Calu3 (cell line): Measurements from ENCODE around the gene APOBEC3B. TPM values are rescaled to one million over a fixed set of nuclear protein-coding genes. Genes with fewer than 3 reads are reported as not detected.

Experiments used
- BruUV-seq: library from RNA; stranded (reverse); fragments of 400-500 nt; replicated peaks from 2 replicates; lab custom pipeline; 2021; lab: Mats Ljungman, UMichigan
- CTCF ChIA-PET: fragments of 300-600 bp; sonication (Branson Sonifier 250); formaldehyde crosslinking; loops from one replicate; lab custom pipeline; 2022; ENCODE audit warnings: antibody characterized with exemption; lab: Charles Lee
- DNase-seq: peaks from one replicate; pipeline ENCODE4 v3.0.0; 2022
- H3K27ac Mint-ChIP-seq: one replicate; pipeline ENCODE4 v1.8.0; 2022; ENCODE audit warnings: mixed read lengths; ENCODE audit not compliant: unreplicated experiment
- H3K27me3 Mint-ChIP-seq: one replicate; pipeline ENCODE4 v1.8.0; 2022; ENCODE audit warnings: mixed read lengths; ENCODE audit not compliant: unreplicated experiment
- H3K36me3 Mint-ChIP-seq: one replicate; pipeline ENCODE4 v1.8.0; 2022; ENCODE audit warnings: mild to moderate bottlenecking, moderate library complexity, mixed read lengths; ENCODE audit not compliant: insufficient read depth, unreplicated experiment
- H3K4me1 Mint-ChIP-seq: one replicate; pipeline ENCODE4 v1.8.0; 2022; ENCODE audit warnings: mild to moderate bottlenecking, low read depth, mixed read lengths; ENCODE audit not compliant: unreplicated experiment
- H3K4me3 Mint-ChIP-seq: one replicate; pipeline ENCODE4 v1.8.0; 2022; ENCODE audit warnings: mild to moderate bottlenecking, low read depth, moderate library complexity, mixed read lengths; ENCODE audit not compliant: unreplicated experiment
- H3K9me3 Mint-ChIP-seq: one replicate; pipeline ENCODE4 v1.8.0; 2022; ENCODE audit warnings: low read depth, mixed read lengths; ENCODE audit not compliant: unreplicated experiment
- CTCF ChIP-seq: fragments of 200-600 bp; IDR thresholded peaks from one replicate; pipeline ENCODE4 v1.8.0; 2022; ENCODE audit warnings: antibody characterized with exemption; ENCODE audit not compliant: unreplicated experiment
- intact Hi-C: fragments of 100-400 bp; cut with micrococcal nuclease; formaldehyde crosslinking; loops from one replicate; pipeline ENCODE4 v1.10.0; 2022; ENCODE audit not compliant: unreplicated experiment
- total RNA-seq: library from RNA; stranded (reverse); gene quantifications from 2 replicates; pipeline ENCODE4 v1.2.3, GENCODE V29; 2022

APOBEC3B gene
- total RNA-seq, 1 experiment from 2014 or later: 43.3 TPM

GRCh38 chr22:38940811-38941384, 41.2 kb upstream of the APOBEC3B start:
- DNase-seq: no peak
- intact Hi-C loops: no loop called here
- no peak for TF ChIP-seq CTCF
- Mint-ChIP-seq H3K27me3 (peaks cover 38% of the 10 kb centered on the region), H3K4me1 (peaks cover 16% of the 10 kb centered on the region), H3K9me3 (no peaks in the 10 kb centered on the region), H3K36me3 (no peaks in the 10 kb centered on the region), H3K4me3 (no peak overlapping the region), H3K27ac (no peak overlapping the region)
- BruUV-seq: no TSS peak
- CTCF ChIA-PET: interaction anchor here (0.9 to 1.9 kb wide), 4 partner anchors 10 to 17 kb away, joined by 3 to 5 read pairs (median 3); no protein-coding TSS in a partner anchor

GRCh38 chr22:38941488-38941987, 40.6 kb upstream of the APOBEC3B start:
- Mint-ChIP-seq H3K27me3 (peaks cover 42% of the 10 kb centered on the region), H3K36me3 (no peaks in the 10 kb centered on the region)

GRCh38 chr22:38942702-38943101, 39.4 kb upstream of the APOBEC3B start:
- BruUV-seq: no TSS peak
- Mint-ChIP-seq H3K4me1 (peaks cover 13% of the 10 kb centered on the region), H3K27me3 (peaks cover 48% of the 10 kb centered on the region), H3K27ac (no peak overlapping the region), H3K9me3 (no peaks in the 10 kb centered on the region), H3K36me3 (no peaks in the 10 kb centered on the region), H3K4me3 (no peak overlapping the region)
- intact Hi-C loops: no loop called here
- CTCF ChIA-PET: no interaction called here
- DNase-seq: no peak
- no peak for TF ChIP-seq CTCF

More at GRCh38 chr22:38941488-38941987, 40.6 kb upstream of the APOBEC3B start:
- DNase-seq: no peak
- intact Hi-C loops: no loop called here
- Mint-ChIP-seq H3K4me1 (peaks cover 15% of the 10 kb centered on the region), H3K27ac (no peak overlapping the region), H3K4me3 (no peak overlapping the region), H3K9me3 (no peaks in the 10 kb centered on the region)
- BruUV-seq: no TSS peak
- no peak for TF ChIP-seq CTCF
- CTCF ChIA-PET: interaction anchor here (0.9 to 1.9 kb wide), 4 partner anchors 9 to 17 kb away, joined by 3 to 5 read pairs (median 3); no protein-coding TSS in a partner anchor

- BruUV-seq: no TSS peak
- intact Hi-C loops: no loop called here
- TF ChIP-seq CTCF: no peak
- no peaks in the 10 kb centered on the region for H3K9me3 Mint-ChIP-seq
- DNase-seq: no peak
- H3K4me3 Mint-ChIP-seq: no peak overlapping the region
- CTCF ChIA-PET: no interaction called here
- peaks cover 48% of the 10 kb centered on the region for H3K27me3 Mint-ChIP-seq
- peaks cover 13% of the 10 kb centered on the region for H3K4me1 Mint-ChIP-seq
- no peak overlapping the region for H3K27ac Mint-ChIP-seq
- no peaks in the 10 kb centered on the region for H3K36me3 Mint-ChIP-seq
These were observed 38.9 kb upstream of the APOBEC3B start for GRCh38 chr22:38943201-38943600.
